Vagina (tissue), 2 donors: ENCODE measurements around the gene GANAB.

Experiments used
- CTCF ChIP-seq, 3 experiments: fragments of 450-650 bp in 2 of 3; fragments of 200-600 bp in 1 of 3; sonication (generic) in 1 of 3; IDR thresholded peaks; one replicate each; pipeline ENCODE4 v1.5.1; 2017 to 2019; ENCODE audit warnings: antibody characterized with exemption in 3 of 3, mild to moderate bottlenecking in 2 of 3, moderate library complexity in 2 of 3
- POLR2A ChIP-seq, 2 donors: fragments of 450-650 bp; IDR thresholded peaks; one replicate each; pipeline ENCODE4 v1.6.1; 2017; ENCODE audit warnings: antibody characterized with exemption in 2 of 2, mild to moderate bottlenecking in 2 of 2, moderate library complexity in 2 of 2
- POLR2AphosphoS5 ChIP-seq, 2 donors: sonication (generic); formaldehyde crosslinking; IDR thresholded peaks; one replicate each; pipeline ENCODE4 v1.9.0; 2017; ENCODE audit warnings: antibody characterized with exemption in 2 of 2, mild to moderate bottlenecking in 2 of 2, low read depth in 1 of 2; ENCODE audit not compliant: insufficient read depth in 1 of 2

GRCh38 chr11:62599901-62600300 lies 46.5 kb downstream of the GANAB start:
- no peak for TF ChIP-seq POLR2A (IDR thresholded peaks at IDR 0.05)
- TF ChIP-seq CTCF (IDR thresholded peaks at IDR 0.05): no peak
- TF ChIP-seq POLR2AphosphoS5 (IDR thresholded peaks at IDR 0.05; ENCODE audit: insufficient read depth in 1 of 2, low read depth in 1 of 2): no peak
